ENCODE data around the gene VWA3B.
"Not testable (repeated sequence)": the region's sequence is repeated elsewhere in the genome, so short reads cannot be mapped to it uniquely, and the experiment has no call there.

The VWA3B gene

DNA sequence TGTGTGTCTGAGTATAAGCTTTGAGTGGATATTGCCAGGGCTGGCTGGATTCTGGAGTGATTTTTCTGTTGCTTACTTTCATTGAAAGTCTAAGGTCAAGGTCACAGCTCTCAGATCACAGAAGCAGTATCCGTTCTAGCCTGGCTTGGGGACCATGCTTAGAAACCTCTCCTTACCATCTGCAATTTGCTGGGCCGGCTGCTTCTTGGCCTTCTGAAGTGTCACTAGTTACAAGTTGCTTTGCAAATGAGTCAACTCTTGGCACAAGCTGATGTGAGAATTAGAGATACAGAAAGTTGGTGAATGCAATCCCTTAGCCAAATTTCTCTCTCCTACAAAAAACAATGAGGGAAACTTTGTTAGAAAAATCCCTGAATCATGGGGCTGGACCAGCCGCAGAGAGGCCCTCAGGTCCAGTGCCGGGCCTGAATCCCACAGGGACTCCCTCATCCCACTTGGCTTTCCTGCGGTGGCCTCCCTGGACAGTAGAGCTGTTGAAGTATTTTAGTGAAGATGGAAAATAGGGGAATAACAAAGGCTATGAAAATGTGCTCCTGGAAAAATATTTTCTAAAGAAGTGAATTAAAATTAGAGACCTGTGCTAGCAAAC is 166.6 kb downstream of the VWA3B start:
- DNase-seq = no peak

DNA sequence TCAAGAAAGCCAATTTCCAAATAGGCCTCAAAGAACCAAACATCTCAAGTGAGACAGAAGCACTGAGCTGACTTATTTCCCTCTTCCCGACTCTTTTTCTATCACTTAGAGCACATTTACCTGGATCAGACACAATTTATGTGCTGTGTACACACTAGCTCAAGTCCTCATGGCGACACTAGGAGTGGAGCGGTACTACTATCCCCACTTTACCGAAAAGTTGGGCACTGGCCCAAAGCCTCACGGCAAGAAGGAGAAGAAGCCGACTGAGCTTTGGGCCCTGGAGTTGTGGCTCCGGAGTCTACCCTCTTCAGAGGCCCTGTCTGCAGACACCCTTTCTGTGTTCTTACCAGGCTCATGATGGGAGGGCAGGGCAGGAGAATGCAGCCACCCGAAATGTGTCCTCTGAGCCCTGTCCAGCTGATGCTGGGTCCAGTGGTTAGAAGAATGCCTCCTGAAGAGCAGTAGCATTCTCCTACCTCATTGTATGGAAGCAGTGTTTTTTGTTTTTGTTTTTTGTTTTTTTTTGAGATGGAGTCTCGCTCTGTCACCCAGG is 167.6 kb downstream of the VWA3B start:
- DNase-seq = no peak

DNA sequence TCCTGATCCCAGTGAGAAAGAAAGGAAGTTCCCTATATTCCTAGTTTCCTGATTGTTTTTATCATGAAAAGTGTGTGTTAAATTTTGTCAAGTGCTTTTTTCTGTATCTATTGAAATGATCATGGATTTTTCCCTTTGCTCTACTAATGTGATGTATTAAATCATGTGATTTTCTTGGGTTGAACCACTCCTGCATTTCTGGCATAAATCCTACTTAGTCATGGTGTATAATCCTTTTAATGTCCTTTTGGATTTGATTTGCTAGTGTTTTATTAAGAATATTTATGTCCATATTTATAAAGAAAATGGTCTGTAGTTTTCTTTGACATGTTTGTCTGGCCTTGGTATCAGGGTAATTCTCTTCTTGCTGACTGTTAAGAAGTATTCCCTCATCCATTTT is 171.9 kb downstream of the VWA3B start:
- no peak for DNase-seq

GRCh38 chr2:98263362-98263761 is 176.4 kb downstream of the VWA3B start:
- DNase-seq = no peak

GRCh38 chr2:98268225-98268624 is 181.3 kb downstream of the VWA3B start:
- not testable (repeated sequence) for DNase-seq

DNA sequence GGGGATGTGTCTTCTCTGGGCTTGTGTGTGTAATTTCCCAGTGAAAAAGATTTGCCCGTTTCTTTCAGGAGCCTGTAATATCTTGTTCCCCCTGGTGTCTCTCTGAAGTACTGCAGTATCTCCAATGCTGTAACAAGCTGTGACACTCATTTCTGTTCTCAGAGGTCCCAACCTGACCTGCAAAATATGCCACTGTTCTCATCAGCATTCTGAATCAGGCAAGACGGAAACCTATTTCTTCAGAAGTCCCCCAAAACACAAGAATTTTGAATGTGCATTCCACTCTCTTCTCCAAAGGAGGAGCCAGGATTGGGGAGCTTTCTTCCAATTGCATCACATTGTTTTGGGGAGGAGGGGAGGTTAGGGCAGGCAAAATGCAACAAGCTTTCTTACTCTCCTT is 182.3 kb downstream of the VWA3B start:
- DNase-seq = no peak

DNA sequence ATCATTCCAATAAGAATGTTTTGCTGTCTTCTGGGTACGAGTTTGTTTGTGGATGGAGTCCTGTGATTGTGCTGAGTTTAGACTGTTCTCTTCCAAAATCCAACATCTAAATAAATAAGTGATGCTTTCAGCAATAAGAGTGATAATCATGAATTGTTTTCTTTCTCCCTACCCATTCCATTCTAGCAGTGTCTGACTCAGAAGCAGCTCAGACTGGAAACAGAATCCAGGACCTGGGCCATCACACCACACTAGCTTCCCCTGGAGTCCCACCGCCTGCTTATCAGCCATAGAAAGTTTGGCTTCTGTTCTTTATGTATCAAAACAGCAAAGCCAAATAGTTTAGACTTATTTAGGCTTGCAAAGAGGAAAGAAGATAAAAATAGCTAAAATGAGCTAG is 182.9 kb downstream of the VWA3B start:
- no peak for DNase-seq

DNA sequence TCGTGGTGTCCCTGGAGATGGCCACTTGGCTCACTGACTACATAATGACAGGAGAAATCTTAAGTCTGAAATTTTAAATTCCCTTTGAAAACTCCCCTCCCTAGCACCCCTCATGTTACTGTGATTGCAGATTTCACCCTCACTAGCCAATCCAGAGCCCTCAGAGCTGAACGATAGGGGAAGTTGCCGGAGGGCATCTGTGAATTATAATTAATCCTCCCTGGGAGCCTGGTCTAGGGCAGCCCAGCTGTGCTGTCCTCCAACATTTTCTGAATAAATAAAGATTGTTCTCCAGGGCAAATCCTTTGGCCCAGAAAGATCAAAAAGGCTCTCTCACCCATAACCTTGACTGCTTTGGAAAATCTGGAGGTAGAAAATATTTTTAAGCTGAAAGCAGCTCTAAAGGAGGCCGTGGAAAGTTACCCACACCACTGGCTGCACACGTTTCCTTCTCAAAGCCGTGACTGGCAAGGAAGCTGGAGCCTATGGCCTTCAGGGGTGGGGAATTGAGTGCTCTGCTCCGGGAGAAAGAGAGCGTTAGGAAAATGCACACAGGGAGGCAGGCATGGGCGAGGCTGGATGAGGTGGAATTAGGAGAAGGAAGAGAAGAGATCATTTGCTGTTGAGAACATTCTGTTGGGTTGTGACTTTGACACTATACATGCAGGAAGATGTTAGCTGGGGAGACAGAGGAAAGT is 190.3 kb downstream of the VWA3B start:
- no peak for DNase-seq

DNA sequence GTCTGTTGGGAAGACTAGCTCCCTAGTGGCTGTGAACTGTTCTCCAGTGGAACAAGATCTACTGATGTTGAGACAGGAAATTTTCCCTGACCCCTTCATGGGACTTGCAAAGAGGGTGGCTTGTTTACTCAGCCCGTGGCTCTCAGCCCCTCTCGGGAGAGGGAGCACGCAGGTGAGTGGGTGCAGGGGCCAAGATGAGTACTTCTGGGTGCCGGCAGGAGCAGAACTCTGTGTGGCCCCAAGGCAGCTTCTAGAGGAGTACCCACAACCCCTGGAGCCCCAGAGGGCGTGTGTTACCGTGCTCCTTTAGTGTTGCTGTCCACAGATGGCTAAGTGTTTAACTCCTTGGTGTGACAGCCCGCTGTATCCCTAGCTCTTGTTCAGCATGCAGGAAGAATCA is 191.1 kb downstream of the VWA3B start:
- DNase-seq = no peak

- no peak for DNase-seq
These were observed 193.6 kb downstream of the VWA3B start for GRCh38 chr2:98280376-98281102.

GRCh38 chr2:98281607-98282006 is 194.6 kb downstream of the VWA3B start:
- no peak for DNase-seq

DNA sequence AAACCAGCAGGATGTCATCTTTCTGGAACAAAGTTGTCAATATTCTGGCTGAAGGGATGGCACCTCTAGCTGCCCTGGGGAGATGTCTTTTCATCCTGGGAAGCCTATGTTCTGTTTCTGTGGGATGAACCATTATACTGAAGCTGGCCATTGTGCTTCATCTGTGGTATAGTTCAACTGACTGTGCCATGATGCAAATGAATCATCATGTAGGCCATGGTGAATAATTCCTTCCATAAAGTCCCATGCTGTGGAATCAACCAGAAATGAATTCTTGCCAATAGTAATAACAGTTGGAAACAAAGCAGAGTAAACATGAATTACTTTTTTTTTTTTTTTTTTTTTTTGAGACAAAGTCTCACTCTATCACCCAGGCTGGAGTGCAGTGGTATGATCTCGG is 195.1 kb downstream of the VWA3B start:
- no peak for DNase-seq

GRCh38 chr2:98293030-98293429 is 206.1 kb downstream of the VWA3B start:
- DNase-seq = no peak

GRCh38 chr2:98293931-98294687 is 207.1 kb downstream of the VWA3B start:
- no peak for DNase-seq

- DNase-seq = no peak
These were observed 207.7 kb downstream of the VWA3B start for GRCh38 chr2:98294711-98295110.

DNA sequence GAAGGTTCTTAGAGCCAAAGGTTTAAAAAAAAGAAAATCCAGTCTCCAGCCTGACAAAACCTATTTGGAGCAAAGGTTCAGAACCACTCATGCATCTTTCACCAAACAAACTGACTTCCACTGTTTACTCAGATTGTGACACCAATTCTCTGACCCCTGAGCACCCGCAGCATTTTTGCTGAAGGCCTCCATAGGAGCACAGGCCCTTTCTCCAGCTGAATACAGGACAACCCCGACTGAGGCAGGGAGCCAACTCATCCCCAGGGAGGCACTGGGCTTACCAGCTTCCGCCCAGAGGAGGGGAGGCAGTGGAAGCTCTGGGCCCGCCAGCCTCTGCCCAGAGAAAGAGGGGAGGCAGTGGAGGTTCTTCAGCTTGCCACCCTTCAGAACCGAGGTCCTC is 208.3 kb downstream of the VWA3B start:
- DNase-seq = no peak

GRCh38 chr2:98295721-98296414 is 208.9 kb downstream of the VWA3B start:
- DNase-seq = no peak

- no peak for DNase-seq
These were observed 209.5 kb downstream of the VWA3B start for GRCh38 chr2:98296440-98296839.

GRCh38 chr2:98297817-98298682 is 211.1 kb downstream of the VWA3B start:
- DNase-seq = no peak

DNA sequence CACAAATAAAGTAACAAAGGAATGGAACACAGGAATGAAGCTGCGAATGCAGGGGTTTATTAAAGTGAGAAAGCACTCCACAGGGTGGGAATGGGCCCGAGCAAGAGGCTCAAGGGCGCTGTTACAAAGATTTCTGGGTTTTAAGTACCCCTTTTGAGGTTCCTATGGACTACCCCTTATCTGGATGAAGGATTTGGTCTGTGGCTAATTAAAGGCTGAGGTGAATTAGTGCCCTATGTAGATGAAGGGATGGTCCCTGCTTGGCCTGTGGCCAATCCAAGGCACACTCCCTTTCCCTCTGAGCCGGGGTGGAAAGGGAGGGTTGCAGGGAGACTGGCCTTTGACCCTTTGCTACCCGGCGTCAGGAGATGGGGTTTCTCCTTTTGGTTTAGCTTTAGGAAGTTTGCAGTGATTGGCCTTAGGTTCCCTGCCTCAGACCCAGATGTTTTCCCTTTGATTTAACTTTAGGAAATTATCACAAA is 211.8 kb downstream of the VWA3B start:
- DNase-seq = no peak

DNA sequence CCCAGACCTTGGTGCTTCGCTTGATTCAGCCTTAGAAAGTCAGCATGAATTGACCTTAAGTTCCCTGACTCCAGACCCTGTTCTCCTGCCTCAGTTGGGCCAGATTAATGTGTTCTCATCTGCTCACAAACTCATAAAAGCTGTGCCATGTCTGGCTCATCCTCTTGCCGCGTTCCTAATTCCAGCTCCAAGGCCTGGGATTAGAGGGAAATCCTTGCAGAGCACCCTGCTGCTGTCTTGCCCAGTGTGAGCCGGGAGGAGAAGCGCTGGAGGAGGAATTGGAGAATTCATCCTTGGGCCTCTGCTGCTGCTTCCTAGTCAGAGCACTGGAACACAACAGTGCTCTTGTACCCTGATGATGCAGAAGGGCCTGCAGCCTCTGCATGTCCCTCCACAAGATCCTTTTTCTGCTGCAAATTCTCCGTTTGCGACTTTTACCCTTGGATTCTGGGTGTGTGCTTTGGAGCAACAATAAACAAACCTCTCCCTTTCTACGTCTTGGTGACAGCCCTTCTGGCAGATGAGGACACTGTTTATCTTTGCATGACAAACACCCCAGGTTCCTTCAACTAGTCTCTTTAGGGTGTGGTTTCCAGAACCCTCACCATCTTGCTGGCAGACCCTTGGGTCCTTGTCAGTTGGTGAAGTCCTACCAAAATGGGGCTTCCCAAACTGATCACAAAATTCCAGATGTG is 212.4 kb downstream of the VWA3B start:
- DNase-seq = no peak

All from NCI-H510A (cell line).